ENCODE data around the gene INF2.

GRCh38 chr14:104650057-104650980, 39.1 kb upstream of the INF2 start:
- TF ChIP-seq, protein P1, sequence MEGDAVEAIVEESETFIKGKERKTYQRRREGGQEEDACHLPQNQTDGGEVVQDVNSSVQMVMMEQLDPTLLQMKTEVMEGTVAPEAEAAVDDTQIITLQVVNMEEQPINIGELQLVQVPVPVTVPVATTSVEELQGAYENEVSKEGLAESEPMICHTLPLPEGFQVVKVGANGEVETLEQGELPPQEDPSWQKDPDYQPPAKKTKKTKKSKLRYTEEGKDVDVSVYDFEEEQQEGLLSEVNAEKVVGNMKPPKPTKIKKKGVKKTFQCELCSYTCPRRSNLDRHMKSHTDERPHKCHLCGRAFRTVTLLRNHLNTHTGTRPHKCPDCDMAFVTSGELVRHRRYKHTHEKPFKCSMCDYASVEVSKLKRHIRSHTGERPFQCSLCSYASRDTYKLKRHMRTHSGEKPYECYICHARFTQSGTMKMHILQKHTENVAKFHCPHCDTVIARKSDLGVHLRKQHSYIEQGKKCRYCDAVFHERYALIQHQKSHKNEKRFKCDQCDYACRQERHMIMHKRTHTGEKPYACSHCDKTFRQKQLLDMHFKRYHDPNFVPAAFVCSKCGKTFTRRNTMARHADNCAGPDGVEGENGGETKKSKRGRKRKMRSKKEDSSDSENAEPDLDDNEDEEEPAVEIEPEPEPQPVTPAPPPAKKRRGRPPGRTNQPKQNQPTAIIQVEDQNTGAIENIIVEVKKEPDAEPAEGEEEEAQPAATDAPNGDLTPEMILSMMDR (IDR thresholded peaks at IDR 0.05), result peak; percentile 90 to 98 (median 92)
- TF ChIP-seq POLR2AphosphoS5 (IDR thresholded peaks at IDR 0.05), result no peak

All from prostate gland (tissue), 2 donors.